HG02938 (cell line): ENCODE data around the gene PHKG1.
"Not testable (repeated sequence)": the region's sequence is repeated elsewhere in the genome, so short reads cannot be mapped to it uniquely, and the experiment has no call there.

Experiments used
- ATAC-seq: cut with Tn5 transposase; IDR thresholded peaks from one replicate; pipeline ENCODE4 v1.9.1; 2021; ENCODE audit warnings: mild to moderate bottlenecking, moderate library complexity; ENCODE audit not compliant: unreplicated experiment

Gene PHKG1

DNA sequence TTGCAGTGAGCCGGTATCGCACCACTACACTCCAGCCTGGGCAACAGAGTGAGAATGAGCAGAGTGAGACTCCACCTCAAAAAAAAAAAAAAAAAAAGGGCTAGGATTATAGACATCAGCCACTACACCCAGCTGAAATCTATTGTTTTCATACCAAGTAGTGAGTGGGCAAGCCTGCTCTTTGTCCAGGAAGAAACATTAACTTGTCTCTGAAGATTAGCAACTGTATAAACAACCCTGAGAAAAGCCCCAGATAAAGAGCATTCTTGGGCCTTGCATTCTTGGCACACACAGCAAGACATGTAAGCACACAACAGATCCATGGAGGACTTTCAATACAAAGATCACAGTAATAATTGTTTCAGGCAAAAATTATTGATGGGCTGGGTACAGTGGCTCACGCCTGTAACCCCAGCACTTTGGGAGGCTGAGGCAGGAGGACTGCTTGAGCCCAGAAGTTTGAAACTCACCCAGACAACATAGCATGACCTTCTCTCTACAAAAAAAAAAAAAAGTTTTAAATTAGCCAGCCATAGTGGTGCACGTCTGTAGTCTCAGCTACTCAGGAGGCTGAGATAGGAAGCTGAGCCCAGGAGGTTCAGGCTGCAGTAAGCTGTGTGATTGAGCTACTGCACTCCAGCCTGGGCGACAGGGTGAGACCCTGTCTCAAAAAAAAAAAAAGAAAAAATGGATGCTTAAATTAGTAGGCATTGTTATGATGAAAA lies 45.9 kb downstream of the PHKG1 start:
- ATAC-seq = no peak

DNA sequence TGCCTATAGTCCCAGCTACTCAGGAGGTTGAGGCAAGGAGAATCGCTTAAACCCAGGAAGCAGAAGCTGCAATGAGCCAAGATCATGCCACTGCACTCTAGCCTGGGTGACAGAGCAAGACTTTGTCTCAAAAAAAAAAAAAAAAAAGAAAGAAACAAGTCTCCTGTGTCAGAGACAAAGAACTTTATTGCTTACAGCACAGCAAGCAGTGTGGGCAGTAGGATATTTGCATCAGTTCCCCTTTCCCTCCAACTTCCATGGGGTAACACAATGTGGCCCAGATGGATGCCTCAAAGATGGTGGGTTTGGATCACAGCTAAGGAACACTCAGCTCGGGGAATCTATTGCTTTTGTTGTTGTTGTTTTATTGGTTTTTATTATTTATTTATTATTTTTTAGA lies 47.0 kb downstream of the PHKG1 start:
- not testable (repeated sequence) for ATAC-seq

DNA sequence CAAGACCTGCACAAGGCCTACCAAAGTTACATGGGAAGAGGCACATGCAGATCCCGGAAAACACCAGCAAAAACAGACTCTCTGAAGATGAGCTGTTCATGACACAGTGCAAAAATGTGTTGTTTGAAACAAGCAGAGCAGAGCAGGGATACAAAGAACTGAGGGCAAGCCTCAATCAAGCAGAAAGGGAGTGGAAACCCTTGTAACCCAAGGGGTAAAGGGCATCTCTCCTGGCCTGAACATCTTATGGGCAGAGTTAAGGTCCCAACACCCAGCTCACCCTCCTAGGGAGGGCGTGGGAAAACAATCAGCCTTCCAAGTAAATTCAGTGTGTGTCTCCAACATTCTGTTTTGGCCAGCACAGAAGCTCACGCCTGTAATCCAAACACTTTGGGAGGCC lies 52.0 kb downstream of the PHKG1 start:
- no peak for ATAC-seq

DNA sequence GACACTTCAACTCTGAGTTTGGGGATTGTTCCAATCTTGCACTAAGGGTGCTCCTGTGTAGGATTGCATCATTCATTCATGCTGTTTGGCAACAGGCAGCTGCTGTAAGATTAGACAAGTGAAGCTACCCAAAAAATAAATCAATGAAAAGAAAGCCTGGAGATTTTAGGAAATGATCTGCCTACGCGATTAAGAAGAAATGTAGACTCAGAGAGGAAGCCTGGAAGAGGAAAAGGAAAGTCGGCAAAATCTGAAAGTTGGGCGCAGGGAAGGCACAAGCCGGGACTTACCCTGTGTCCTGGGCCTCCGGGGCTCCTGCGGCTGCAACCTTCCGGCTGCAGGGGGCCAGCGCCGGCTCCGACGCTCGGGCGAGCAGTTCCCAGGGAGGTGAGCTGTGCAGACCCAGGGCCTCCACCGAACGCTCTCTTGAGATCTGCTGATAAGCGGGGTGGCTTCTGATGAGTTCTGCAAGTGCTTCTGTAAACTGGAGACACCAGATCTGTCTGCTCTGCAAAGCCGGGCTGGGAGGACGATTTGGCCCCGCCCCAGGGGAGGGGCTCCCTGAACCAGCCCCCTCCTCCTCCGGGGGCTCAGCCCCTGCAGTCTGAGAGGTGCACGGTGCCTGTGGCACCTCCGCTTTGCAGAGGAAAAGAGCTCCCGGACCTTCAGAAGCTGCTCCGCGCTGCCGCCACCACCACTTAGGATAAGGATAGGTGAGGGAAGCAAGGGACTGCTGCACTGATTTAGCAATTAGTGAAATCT lies 58.9 kb downstream of the PHKG1 start:
- peak; percentile 89 for ATAC-seq

DNA sequence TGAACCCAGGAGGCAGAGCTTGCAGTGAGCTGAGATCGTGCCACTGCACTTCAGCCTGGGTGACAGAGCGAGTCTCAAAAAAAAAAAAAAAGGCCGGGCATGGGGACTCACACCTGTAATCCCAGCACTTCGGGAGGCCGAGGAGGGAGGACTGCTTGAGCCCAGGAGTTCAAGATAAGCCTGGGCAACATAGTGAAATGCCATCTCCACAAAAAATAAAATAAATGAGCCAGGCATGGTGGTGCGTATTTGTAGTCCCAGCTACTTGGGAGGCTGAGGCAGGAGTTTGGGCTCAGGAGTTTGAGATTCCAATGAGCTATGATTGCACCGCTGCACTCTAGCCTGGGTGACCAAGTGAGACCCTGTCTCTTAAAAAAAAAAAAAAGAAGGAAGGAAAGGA lies 60.2 kb downstream of the PHKG1 start:
- not testable (repeated sequence) for ATAC-seq

DNA sequence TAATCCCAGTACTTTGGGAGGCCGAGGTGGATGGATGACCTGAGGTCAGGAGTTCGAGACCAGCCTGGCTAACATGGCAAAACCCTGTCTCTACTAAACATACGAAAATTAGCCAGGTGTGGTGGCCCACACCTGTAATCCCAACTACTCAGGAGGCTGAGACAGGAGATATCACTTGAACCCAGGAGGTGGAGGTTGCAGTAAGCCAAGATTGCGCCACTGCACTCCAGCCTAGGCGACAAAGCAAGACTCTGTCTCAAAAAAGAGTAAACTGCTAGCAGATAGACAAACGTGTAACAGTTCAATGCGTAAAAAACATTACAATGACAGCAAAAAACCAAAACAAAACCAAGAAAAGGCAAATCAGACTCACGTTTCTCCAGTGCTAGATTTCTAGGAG lies 61.2 kb downstream of the PHKG1 start:
- ATAC-seq = not testable (repeated sequence)

DNA sequence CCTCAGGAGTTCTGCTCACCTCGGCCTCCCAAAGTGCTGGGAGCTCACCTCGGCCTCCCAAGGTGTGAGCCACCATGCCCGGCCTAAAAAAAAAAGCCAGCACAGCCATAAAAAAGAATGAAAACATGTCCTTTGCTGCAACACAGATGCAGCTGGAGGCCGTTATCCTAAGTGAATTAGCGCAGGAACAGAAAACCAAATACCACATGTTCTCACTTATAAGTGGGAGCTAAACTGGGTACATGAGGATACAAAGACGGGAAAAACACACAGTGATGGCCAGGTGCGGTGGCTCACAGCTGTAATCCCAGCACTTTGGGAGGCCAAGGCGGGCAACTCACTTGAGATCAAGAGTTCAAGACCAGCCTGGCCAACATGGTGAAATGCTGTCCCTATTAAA lies 62.4 kb downstream of the PHKG1 start:
- ATAC-seq = no peak
